Upper lobe of right lung (tissue), 1 donor: ENCODE results near the gene MOV10L1. TPM values are rescaled to one million over a fixed set of nuclear protein-coding genes. Genes with fewer than 3 reads are reported as not detected.

Experiments
- ATAC-seq: fragments of 200-7000 bp; cut with Tn5 transposase; one replicate; pipeline ENCODE4 v1.9.1; 2020; ENCODE audit warnings: mild to moderate bottlenecking, moderate library complexity
- DNase-seq: peaks from one replicate; pipeline ENCODE4 v3.0.0-alpha.2; 2020
- H3K27ac ChIP-seq: fragments of 200-600 bp; one replicate; pipeline ENCODE4 v1.8.0; 2022
- H3K27me3 ChIP-seq: fragments of 200-600 bp; one replicate; pipeline ENCODE4 v1.8.0; 2022; ENCODE audit warnings: mild to moderate bottlenecking
- H3K36me3 ChIP-seq: fragments of 200-600 bp; one replicate; pipeline ENCODE4 v1.8.0; 2022
- H3K4me1 ChIP-seq: fragments of 200-600 bp; one replicate; pipeline ENCODE4 v1.8.0; 2022
- H3K4me3 ChIP-seq: fragments of 200-600 bp; one replicate; pipeline ENCODE4 v1.8.0; 2022; ENCODE audit warnings: mild to moderate bottlenecking
- H3K9me3 ChIP-seq: fragments of 200-600 bp; one replicate; pipeline ENCODE4 v1.8.0; 2022
- intact Hi-C: fragments of 100-400 bp; cut with DNase I; formaldehyde crosslinking; loops from one replicate; pipeline ENCODE4 v1.11.0; 2022
- long read RNA-seq: library from polyadenylated mRNA; unstranded; transcript quantifications from one replicate; pipeline ENCODE4 v2.0.0, GENCODE V29; 2021
- total RNA-seq: library from RNA; stranded (reverse); fragmentation: NEBNext Ultra II Directional; extraction: Animal tissue kit (Norgen Biotek cat#: 25700); gene quantifications from one replicate; pipeline ENCODE4 v1.2.1, GENCODE V29; 2021
- TF ChIP-seq, protein P1 (sequence below): fragments of 200-600 bp; IDR thresholded peaks from one replicate; pipeline ENCODE4 v1.8.0; 2022; ENCODE audit warnings: antibody characterized with exemption
- donor health status: DM: no; HTN: yes; CAD: no; lungs with severe emphysema.

The MOV10L1 gene
- 1.2 TPM for total RNA-seq
- long read RNA-seq, result 0 reads

GRCh38 chr22:50089682-50090411, at the start of gene MOV10L1:
Gene MOV10L1 (plus strand): TSS chr22:50090006. CDS start chr22:50090089, 83 bp downstream.
- DNase-seq, result no peak
- Histone ChIP-seq H3K27me3 (peaks cover 8% of the 10 kb centered on the region), H3K9me3 (no peaks in the 10 kb centered on the region), H3K4me3 (no peak within 1 kb of the TSS), H3K27ac (no peak within 1 kb of the TSS), H3K4me1 (peaks cover 8% of the 10 kb centered on the region), H3K36me3 (no peaks in the 10 kb centered on the region)
- intact Hi-C loops, result no loop called here
- TF ChIP-seq, protein P1, sequence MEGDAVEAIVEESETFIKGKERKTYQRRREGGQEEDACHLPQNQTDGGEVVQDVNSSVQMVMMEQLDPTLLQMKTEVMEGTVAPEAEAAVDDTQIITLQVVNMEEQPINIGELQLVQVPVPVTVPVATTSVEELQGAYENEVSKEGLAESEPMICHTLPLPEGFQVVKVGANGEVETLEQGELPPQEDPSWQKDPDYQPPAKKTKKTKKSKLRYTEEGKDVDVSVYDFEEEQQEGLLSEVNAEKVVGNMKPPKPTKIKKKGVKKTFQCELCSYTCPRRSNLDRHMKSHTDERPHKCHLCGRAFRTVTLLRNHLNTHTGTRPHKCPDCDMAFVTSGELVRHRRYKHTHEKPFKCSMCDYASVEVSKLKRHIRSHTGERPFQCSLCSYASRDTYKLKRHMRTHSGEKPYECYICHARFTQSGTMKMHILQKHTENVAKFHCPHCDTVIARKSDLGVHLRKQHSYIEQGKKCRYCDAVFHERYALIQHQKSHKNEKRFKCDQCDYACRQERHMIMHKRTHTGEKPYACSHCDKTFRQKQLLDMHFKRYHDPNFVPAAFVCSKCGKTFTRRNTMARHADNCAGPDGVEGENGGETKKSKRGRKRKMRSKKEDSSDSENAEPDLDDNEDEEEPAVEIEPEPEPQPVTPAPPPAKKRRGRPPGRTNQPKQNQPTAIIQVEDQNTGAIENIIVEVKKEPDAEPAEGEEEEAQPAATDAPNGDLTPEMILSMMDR, result no peak
- ATAC-seq, result peak; percentile 35

- ATAC-seq (no peak), DNase-seq (peak; percentile 40)
- Histone ChIP-seq H3K36me3 (no peaks in the 10 kb centered on the region), H3K9me3 (no peaks in the 10 kb centered on the region), H3K27me3 (peaks cover 8% of the 10 kb centered on the region), H3K4me1 (no peaks in the 10 kb centered on the region), H3K27ac (no peak overlapping the region), H3K4me3 (no peak overlapping the region)
- TF ChIP-seq, protein P1, result no peak
- intact Hi-C loops, result no loop called here
Measured at GRCh38 chr22:50040717-50041116, 49.1 kb upstream of the MOV10L1 start.

DNA sequence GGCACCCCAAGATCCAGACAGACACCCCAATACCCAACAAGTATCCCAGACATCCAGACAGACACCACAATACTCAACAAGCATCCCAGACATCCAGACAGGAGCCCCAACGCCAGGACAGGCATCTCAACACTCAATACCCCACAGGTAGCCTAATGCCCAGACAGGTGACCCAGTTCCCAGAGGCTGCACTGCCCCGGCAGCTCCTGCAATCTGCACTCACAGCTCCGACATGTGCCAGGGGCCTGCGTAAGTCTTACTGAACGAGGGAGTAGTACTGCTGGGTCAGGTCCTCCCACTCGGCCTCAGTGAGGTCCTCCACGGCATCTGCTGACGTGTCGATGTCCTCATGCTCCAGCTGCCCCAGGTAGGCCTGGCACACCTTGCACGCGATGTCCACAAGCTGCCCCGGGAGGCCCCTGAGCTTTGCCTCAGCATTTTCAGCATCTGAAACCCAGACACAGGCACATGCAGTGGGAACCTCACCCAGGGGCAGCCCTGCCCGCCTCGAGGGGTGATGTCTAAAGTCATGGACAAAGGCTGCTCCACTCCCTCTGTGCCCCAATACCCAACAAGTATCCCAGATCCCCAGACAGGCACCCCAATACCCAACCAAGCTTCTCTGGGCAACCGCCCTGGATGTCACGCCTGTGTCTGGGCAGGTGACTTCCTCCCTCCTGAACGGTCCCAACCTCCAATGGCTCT, 48.3 kb upstream of the MOV10L1 start:
- Histone ChIP-seq H3K9me3 (no peaks in the 10 kb centered on the region), H3K27ac (no peak overlapping the region), H3K27me3 (peaks cover 14% of the 10 kb centered on the region), H3K36me3 (no peaks in the 10 kb centered on the region), H3K4me3 (no peak overlapping the region), H3K4me1 (no peaks in the 10 kb centered on the region)
- DNase-seq (peak; percentile 40), ATAC-seq (no peak)
- intact Hi-C loops, result no loop called here
- TF ChIP-seq, protein P1, result no peak

GRCh38 chr22:50044485-50045118, 45.2 kb upstream of the MOV10L1 start:
- H3K36me3 ChIP-seq, result no peaks in the 10 kb centered on the region
- ATAC-seq (no peak), DNase-seq (peak; percentile 59)
- H3K27ac ChIP-seq, result no peak overlapping the region
- H3K9me3 ChIP-seq, result no peaks in the 10 kb centered on the region
- H3K4me3 ChIP-seq, result no peak overlapping the region
- intact Hi-C loops, result no loop called here
- TF ChIP-seq, protein P1, result no peak
- peaks cover 16% of the 10 kb centered on the region for H3K27me3 ChIP-seq
- no peaks in the 10 kb centered on the region for H3K4me1 ChIP-seq

- TF ChIP-seq, protein P1, result no peak
- H3K4me1 ChIP-seq, result no peaks in the 10 kb centered on the region
- intact Hi-C loops, result no loop called here
- no peak overlapping the region for H3K27ac ChIP-seq
- ATAC-seq (peak; percentile 7), DNase-seq (peak; percentile 63)
- H3K9me3 ChIP-seq, result no peaks in the 10 kb centered on the region
- H3K4me3 ChIP-seq, result no peak overlapping the region
- no peaks in the 10 kb centered on the region for H3K36me3 ChIP-seq
- H3K27me3 ChIP-seq, result peaks cover 16% of the 10 kb centered on the region
Measured at GRCh38 chr22:50045211-50046018, 44.4 kb upstream of the MOV10L1 start.
